Neural progenitor cell (in vitro differentiated cells): ENCODE measurements around the gene ERC2. TPM values are rescaled to one million over a fixed set of nuclear protein-coding genes. Genes with fewer than 3 reads are reported as not detected.

Experiments used
- DNase-seq: peaks from one replicate; pipeline ENCODE4 v3.0.0-alpha.2; 2016; ENCODE audit warnings: low spot score
- H2AFZ ChIP-seq: fragments of 200-600 bp; sonication (generic); replicated peaks from 2 replicates; pipeline ENCODE4 v1.6.1; 2016; ENCODE audit warnings: antibody characterized with exemption
- H3F3A ChIP-seq: fragments of 200-600 bp; sonication (generic); 2 replicates; pipeline ENCODE4 v1.6.1; 2016; ENCODE audit warnings: antibody characterized with exemption, low read depth
- H3K27ac ChIP-seq: fragments of 200-600 bp; sonication (generic); 2 replicates; pipeline ENCODE4 v1.5.1; 2016; ENCODE audit warnings: mild to moderate bottlenecking
- H3K27me3 ChIP-seq: fragments of 200-600 bp; sonication (generic); 2 replicates; pipeline ENCODE4 v1.6.1; 2016; ENCODE audit warnings: mild to moderate bottlenecking, moderate library complexity
- H3K36me3 ChIP-seq: fragments of 200-600 bp; sonication (generic); 2 replicates; pipeline ENCODE4 v1.5.1; 2016
- H3K4me1 ChIP-seq: fragments of 200-600 bp; sonication (generic); 2 replicates; pipeline ENCODE4 v1.6.1; 2016; ENCODE audit warnings: mixed run types
- H3K4me2 ChIP-seq: fragments of 200-600 bp; sonication (generic); 2 replicates; pipeline ENCODE4 v1.6.1; 2016
- H3K4me3 ChIP-seq: fragments of 200-600 bp; sonication (generic); 2 replicates; pipeline ENCODE4 v1.5.1; 2016
- H3K79me2 ChIP-seq: fragments of 200-600 bp; sonication (generic); 2 replicates; pipeline ENCODE4 v1.6.1; 2016; ENCODE audit warnings: low read depth
- H3K9ac ChIP-seq: fragments of 200-600 bp; sonication (generic); 2 replicates; pipeline ENCODE4 v1.6.1; 2016
- H3K9me3 ChIP-seq: fragments of 200-600 bp; sonication (generic); 2 replicates; pipeline ENCODE4 v1.5.1; 2016; ENCODE audit warnings: low read depth
- H4K20me1 ChIP-seq: fragments of 200-600 bp; sonication (generic); 2 replicates; pipeline ENCODE4 v1.6.1; 2016; ENCODE audit warnings: low read depth
- H3K27ac Mint-ChIP-seq: 3 replicates; pipeline ENCODE4 v1.8.0; 2021; ENCODE audit warnings: mixed read lengths
- H3K27me3 Mint-ChIP-seq: 2 replicates; pipeline ENCODE4 v1.8.0; 2022; ENCODE audit warnings: low read depth, mild to moderate bottlenecking, inconsistent platforms, moderate library complexity, mixed read lengths; ENCODE audit not compliant: insufficient read depth
- H3K36me3 Mint-ChIP-seq: 3 replicates; pipeline ENCODE4 v1.8.0; 2021; ENCODE audit warnings: mixed read lengths
- H3K4me1 Mint-ChIP-seq: 3 replicates; pipeline ENCODE4 v1.8.0; 2021; ENCODE audit warnings: mixed read lengths
- H3K4me3 Mint-ChIP-seq: 3 replicates; pipeline ENCODE4 v1.8.0; 2021; ENCODE audit warnings: mild to moderate bottlenecking, moderate library complexity, mixed read lengths
- H3K9me3 Mint-ChIP-seq: 3 replicates; pipeline ENCODE4 v1.8.0; 2020; ENCODE audit warnings: mixed read lengths
- CTCF ChIP-seq: fragments of 200-600 bp; sonication (generic); IDR thresholded peaks from 2 replicates; pipeline ENCODE4 v1.5.1; 2017; ENCODE audit warnings: antibody characterized with exemption, mild to moderate bottlenecking
- EZH2 ChIP-seq: fragments of 200-600 bp; sonication (generic); IDR thresholded peaks from 2 replicates; pipeline ENCODE4 v1.6.1; 2017; ENCODE audit warnings: antibody characterized with exemption, mild to moderate bottlenecking, moderate library complexity
- EZH2phosphoT487 ChIP-seq: fragments of 200-600 bp; sonication (generic); IDR thresholded peaks from 2 replicates; pipeline ENCODE4 v1.6.1; 2017; ENCODE audit warnings: antibody characterized with exemption
- total RNA-seq: library from RNA; depleted of rRNA; stranded (reverse); fragments of >200 nt; gene quantifications from 2 replicates; pipeline ENCODE4 v1.2.3, GENCODE V29; 2015; ENCODE audit warnings: low replicate concordance

Gene ERC2
- total RNA-seq, 1 donor from 2014 or later, result 24.8 TPM

DNA sequence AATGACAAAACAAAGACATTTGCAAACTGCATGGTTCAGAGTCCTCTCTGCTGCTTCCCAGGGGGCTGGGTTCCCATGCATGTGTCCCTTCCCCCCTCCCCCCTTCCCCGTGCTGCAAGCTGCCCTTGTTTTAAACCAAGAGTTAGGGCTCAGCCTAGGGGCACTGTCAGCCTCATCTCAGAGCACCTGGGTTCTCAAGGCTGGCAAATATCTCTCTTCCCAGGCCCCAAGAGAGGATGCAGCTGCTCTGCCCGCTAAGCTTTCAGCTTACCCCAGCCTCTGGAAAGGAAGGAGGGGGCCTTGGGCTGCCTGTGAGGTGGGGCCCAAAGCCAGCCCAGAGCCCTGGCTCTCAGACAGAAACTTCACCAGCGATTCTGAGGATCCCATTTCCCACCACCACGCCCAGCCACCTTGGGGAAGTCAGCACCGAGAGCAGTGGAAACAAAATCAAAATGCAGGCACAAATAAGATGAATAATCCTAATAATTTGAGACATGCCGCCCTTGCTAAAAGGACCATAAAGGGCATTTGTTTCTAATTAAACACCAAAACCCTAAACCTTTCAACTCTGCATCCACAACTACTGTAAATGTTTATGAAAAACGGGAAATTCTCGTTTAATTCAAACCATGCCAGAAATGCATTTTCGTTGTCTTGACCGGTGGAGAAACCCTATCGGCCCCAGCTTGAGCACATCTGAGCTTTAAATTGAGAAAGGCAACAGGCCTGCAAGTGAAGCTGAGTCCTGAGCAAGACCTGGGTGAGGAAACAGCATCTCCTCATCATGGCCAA is 913.4 kb downstream of the ERC2 start:
- TF ChIP-seq EZH2 (no peak), EZH2phosphoT487 (no peak), CTCF (no peak)
- Histone ChIP-seq H3K27me3 (no peaks in the 10 kb centered on the region), H3K79me2 (no peaks in the 10 kb centered on the region), H3K36me3 (no peaks in the 10 kb centered on the region), H3K27ac (no peak overlapping the region), H3K4me3 (no peak overlapping the region), H3F3A (peaks cover 17% of the 10 kb centered on the region), H3K9me3 (no peaks in the 10 kb centered on the region), H4K20me1 (no peaks in the 10 kb centered on the region), H3K9ac (no peak overlapping the region), H2AFZ (peak overlapping the region; percentile 58), H3K4me2 (peak overlapping the region; percentile 51), H3K4me1 (peaks cover 31% of the 10 kb centered on the region)
- Mint-ChIP-seq H3K27me3 (peaks cover 4% of the 10 kb centered on the region), H3K27ac (no peak overlapping the region), H3K36me3 (no peaks in the 10 kb centered on the region), H3K4me1 (peaks cover 43% of the 10 kb centered on the region), H3K4me3 (no peak overlapping the region), H3K9me3 (no peaks in the 10 kb centered on the region)
- DNase-seq, result peak; percentile 37

GRCh38 chr3:55551644-55552043 is 916.6 kb downstream of the ERC2 start:
- no peak for DNase-seq
- peaks cover 42% of the 10 kb centered on the region for H3K4me1 ChIP-seq
- H3K4me1 Mint-ChIP-seq, result peaks cover 54% of the 10 kb centered on the region
- peaks cover 2% of the 10 kb centered on the region for H3K27me3 Mint-ChIP-seq
- no peak overlapping the region for H3K4me3 ChIP-seq
- H4K20me1 ChIP-seq, result no peaks in the 10 kb centered on the region
- H3K9me3 Mint-ChIP-seq, result no peaks in the 10 kb centered on the region
- H3K27ac Mint-ChIP-seq, result no peak overlapping the region
- no peaks in the 10 kb centered on the region for H3K36me3 ChIP-seq
- no peak overlapping the region for H2AFZ ChIP-seq
- H3K27me3 ChIP-seq, result no peaks in the 10 kb centered on the region
- peaks cover 44% of the 10 kb centered on the region for H3F3A ChIP-seq
- no peak overlapping the region for H3K4me3 Mint-ChIP-seq
- H3K4me2 ChIP-seq, result no peak overlapping the region
- H3K9me3 ChIP-seq, result no peaks in the 10 kb centered on the region
- no peak overlapping the region for H3K27ac ChIP-seq
- H3K36me3 Mint-ChIP-seq, result no peaks in the 10 kb centered on the region
- no peaks in the 10 kb centered on the region for H3K79me2 ChIP-seq
- H3K9ac ChIP-seq, result no peak overlapping the region
- TF ChIP-seq EZH2phosphoT487 (no peak), CTCF (no peak), EZH2 (no peak)

GRCh38 chr3:55549177-55549576 is 919.1 kb downstream of the ERC2 start:
- no peak for TF ChIP-seq EZH2phosphoT487
- peak; percentile 31 for TF ChIP-seq CTCF
- Mint-ChIP-seq H3K36me3 (peaks cover 3% of the 10 kb centered on the region), H3K9me3 (peaks cover 2% of the 10 kb centered on the region), H3K27ac (peak overlapping the region; percentile 37), H3K4me1 (peaks cover 52% of the 10 kb centered on the region), H3K27me3 (peaks cover 6% of the 10 kb centered on the region), H3K4me3 (no peak overlapping the region)
- DNase-seq, result peak; percentile 17
- no peaks in the 10 kb centered on the region for H3K79me2 ChIP-seq
- H3K36me3 ChIP-seq, result no peaks in the 10 kb centered on the region
- H3K4me3 ChIP-seq, result no peak overlapping the region
- H3K4me2 ChIP-seq, result no peak overlapping the region
- peaks cover 42% of the 10 kb centered on the region for H3F3A ChIP-seq
- no peak overlapping the region for H3K9ac ChIP-seq
- no peak overlapping the region for H2AFZ ChIP-seq
- H3K27me3 ChIP-seq, result no peaks in the 10 kb centered on the region
- H3K9me3 ChIP-seq, result no peaks in the 10 kb centered on the region
- no peak overlapping the region for H3K27ac ChIP-seq
- peaks cover 33% of the 10 kb centered on the region for H3K4me1 ChIP-seq
- H4K20me1 ChIP-seq, result no peaks in the 10 kb centered on the region
